Gastroesophageal sphincter (tissue), 3 donors: ENCODE results near the gene SLX9.

Experiments
- CTCF ChIP-seq, 4 experiments: fragments of 200-600 bp in 2 of 4; fragments of 450-650 bp in 2 of 4; sonication (generic) in 1 of 4; IDR thresholded peaks; one replicate each; pipeline ENCODE4 v1.5.1; 2017 to 2019; ENCODE audit warnings: antibody characterized with exemption in 4 of 4, mild to moderate bottlenecking in 2 of 4, moderate library complexity in 2 of 4
- POLR2A ChIP-seq, 2 donors: fragments of 450-650 bp; IDR thresholded peaks; one replicate each; pipeline ENCODE4 v1.6.1; 2017; ENCODE audit warnings: antibody characterized with exemption in 2 of 2, mild to moderate bottlenecking in 2 of 2, moderate library complexity in 1 of 2
- POLR2AphosphoS5 ChIP-seq: sonication (generic); formaldehyde crosslinking; IDR thresholded peaks from one replicate; pipeline ENCODE4 v1.6.1; 2017; ENCODE audit warnings: antibody characterized with exemption

GRCh38 chr21:44959376-44960091, 19.7 kb downstream of the SLX9 start:
- TF ChIP-seq POLR2A (IDR thresholded peaks at IDR 0.05) = no peak
- no peak for TF ChIP-seq CTCF (IDR thresholded peaks at IDR 0.05)
- TF ChIP-seq POLR2AphosphoS5 = no peak
